BJ (cell line): ENCODE measurements around the gene ARHGEF10L. TPM values are rescaled to one million over a fixed set of nuclear protein-coding genes. Genes with fewer than 3 reads are reported as not detected.

Source experiments
- CTCF ChIA-PET: fragments of 350-600 bp; formaldehyde crosslinking; extraction: SDS; loops from one replicate; lab custom pipeline; 2021; ENCODE audit warnings: antibody characterized with exemption, inconsistent platforms; lab: Yijun Ruan, JAX
- POLR2A ChIA-PET: fragments of 300-600 bp; sonication (Branson Sonifier 250); formaldehyde crosslinking; extraction: SDS; loops from one replicate; lab custom pipeline; 2021; ENCODE audit warnings: antibody characterized with exemption; lab: Charles Lee
- DNase-seq: peaks from one replicate; pipeline ENCODE4 v3.0.0-alpha.2; 2011; ENCODE audit warnings: low read depth
- H3K27me3 ChIP-seq: 2 replicates; pipeline ENCODE4 v1.6.0; 2011; ENCODE audit warnings: low read length; ENCODE audit not compliant: control insufficient read depth, insufficient read depth
- H3K36me3 ChIP-seq: 2 replicates; pipeline ENCODE4 v1.5.1; 2011; ENCODE audit warnings: low read length; ENCODE audit not compliant: control insufficient read depth, insufficient read depth
- H3K4me3 ChIP-seq: 2 replicates; pipeline ENCODE4 v1.5.1; 2011; ENCODE audit warnings: low read depth, mild to moderate bottlenecking, control low read depth, low read length
- CTCF ChIP-seq: IDR thresholded peaks from 2 replicates; pipeline ENCODE4 v1.5.1; 2011; ENCODE audit warnings: low read depth, mild to moderate bottlenecking, control low read depth, inconsistent platforms, low read length, moderate library complexity; ENCODE audit not compliant: insufficient read depth
- polyA plus RNA-seq: library from polyadenylated mRNA; depleted of rRNA; stranded (reverse); fragments of >200 nt; gene quantifications from 2 replicates; pipeline ENCODE4 v1.2.3, GENCODE V29; 2011

The ARHGEF10L gene
- polyA plus RNA-seq, 1 experiment: 12.5 TPM

- Histone ChIP-seq H3K4me3 (no peak overlapping the region), H3K27me3 (no peaks in the 10 kb centered on the region), H3K36me3 (no peaks in the 10 kb centered on the region)
- DNase-seq: no peak
- no peak for TF ChIP-seq CTCF
- CTCF ChIA-PET: no interaction called here
- POLR2A ChIA-PET: no interaction called here
Observed at GRCh38 chr1:17535300-17535936, 4.1 kb upstream of the ARHGEF10L start.

- H3K27me3 ChIP-seq: no peaks in the 10 kb centered on the region
- H3K36me3 ChIP-seq: no peaks in the 10 kb centered on the region
- no peak overlapping the region for H3K4me3 ChIP-seq
- ChIA-PET POLR2A (interaction anchor here (0.7 kb wide), 1 partner anchor 1100 kb away, joined by 10 read pairs; no protein-coding TSS in a partner anchor), CTCF (interaction anchor here (1.0 to 1.3 kb wide), 2 partner anchors 44 to 69 kb away, joined by 3 read pairs; no protein-coding TSS in a partner anchor)
- TF ChIP-seq CTCF: no peak
- no peak for DNase-seq
Observed at GRCh38 chr1:17538010-17538409, 1.5 kb upstream of the ARHGEF10L start.

GRCh38 chr1:17538428-17539117 lies 925 bp upstream of the ARHGEF10L start:
- Histone ChIP-seq H3K4me3 (no peak overlapping the region), H3K27me3 (no peaks in the 10 kb centered on the region), H3K36me3 (no peaks in the 10 kb centered on the region)
- ChIA-PET CTCF (interaction anchor here (1.0 to 1.3 kb wide), 3 partner anchors 8 to 69 kb away, joined by 3 read pairs; no protein-coding TSS in a partner anchor), POLR2A (interaction anchor here (0.7 kb wide), 1 partner anchor 1099 kb away, joined by 10 read pairs; no protein-coding TSS in a partner anchor)
- DNase-seq: no peak
- no peak for TF ChIP-seq CTCF

- Histone ChIP-seq H3K4me3 (peak overlapping the region; percentile 72), H3K36me3 (no peaks in the 10 kb centered on the region), H3K27me3 (no peaks in the 10 kb centered on the region)
- CTCF ChIA-PET: interaction anchor here (1.0 to 1.3 kb wide), 2 partner anchors 9 to 68 kb away, joined by 3 read pairs; no protein-coding TSS in a partner anchor
- POLR2A ChIA-PET: no interaction called here
- DNase-seq: no peak
- no peak for TF ChIP-seq CTCF
Observed at GRCh38 chr1:17539118-17539476, 401 bp upstream of the ARHGEF10L start.
